Measurements from ENCODE around the gene APEX1.

APEX1 gene

DNA sequence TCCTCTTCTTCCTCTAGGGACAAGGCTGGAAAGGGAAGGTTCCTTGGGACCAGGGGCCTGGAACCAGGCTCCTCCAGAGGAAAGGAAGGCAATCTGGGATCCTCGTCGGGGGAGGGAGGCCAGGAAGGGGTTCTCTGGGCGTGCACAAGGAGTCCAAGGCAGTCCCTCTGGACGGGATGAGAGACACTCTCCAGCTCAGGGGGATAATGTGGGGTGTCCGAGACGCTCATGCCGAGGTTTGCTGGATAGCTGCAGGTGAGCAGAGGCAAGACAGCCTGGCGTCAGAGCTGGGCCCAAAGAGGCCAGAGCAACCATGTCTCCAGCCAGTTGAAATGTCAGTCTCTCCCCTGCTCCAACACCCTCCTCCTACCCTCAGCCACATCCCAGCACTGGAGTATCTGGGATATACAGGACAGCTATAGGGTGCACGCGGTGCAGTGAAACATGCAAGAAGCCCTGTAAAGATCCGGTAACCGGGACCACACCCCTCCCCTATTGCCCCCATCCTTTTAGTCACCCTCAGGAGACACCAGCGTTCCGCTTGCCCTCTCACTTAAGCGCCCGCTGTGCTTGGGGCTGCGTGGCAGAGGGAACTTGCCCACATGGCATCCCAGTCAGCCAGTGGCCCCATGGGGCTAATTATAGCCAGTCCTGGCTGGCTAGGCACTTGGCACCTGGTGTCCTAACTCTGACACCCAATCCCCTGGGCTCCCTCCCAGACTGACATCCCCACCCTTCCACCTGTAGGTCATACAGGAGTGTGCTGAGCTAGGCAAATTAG is 19.3 kb upstream of the APEX1 start, which contains the start of gene KLHL33:
TSS of gene KLHL33 (minus strand) at position 585 of the 781 bp plus-strand sequence. CDS start at position 230, 355 bp downstream.
- H3K9me3 ChIP-seq (ENCODE audit: severe bottlenecking) = no peaks in the 10 kb centered on the region
- DNase-seq (ENCODE audit: low spot score) (no peak), ATAC-seq (ENCODE audit: low read depth) (no peak)
- H3K27me3 ChIP-seq (ENCODE audit: insufficient read depth, poor library complexity, severe bottlenecking) = no peaks in the 10 kb centered on the region
- no peak within 1 kb of the TSS for H3K27ac ChIP-seq (ENCODE audit: poor library complexity, severe bottlenecking)
- H3K4me3 ChIP-seq (ENCODE audit: severe bottlenecking) = no peak within 1 kb of the TSS
- peaks cover 7% of the 10 kb centered on the region for H3K4me1 ChIP-seq (ENCODE audit: insufficient read depth, poor library complexity, severe bottlenecking)
- H3K36me3 ChIP-seq (ENCODE audit: low read depth) = no peaks in the 10 kb centered on the region
- TF ChIP-seq, protein P1, sequence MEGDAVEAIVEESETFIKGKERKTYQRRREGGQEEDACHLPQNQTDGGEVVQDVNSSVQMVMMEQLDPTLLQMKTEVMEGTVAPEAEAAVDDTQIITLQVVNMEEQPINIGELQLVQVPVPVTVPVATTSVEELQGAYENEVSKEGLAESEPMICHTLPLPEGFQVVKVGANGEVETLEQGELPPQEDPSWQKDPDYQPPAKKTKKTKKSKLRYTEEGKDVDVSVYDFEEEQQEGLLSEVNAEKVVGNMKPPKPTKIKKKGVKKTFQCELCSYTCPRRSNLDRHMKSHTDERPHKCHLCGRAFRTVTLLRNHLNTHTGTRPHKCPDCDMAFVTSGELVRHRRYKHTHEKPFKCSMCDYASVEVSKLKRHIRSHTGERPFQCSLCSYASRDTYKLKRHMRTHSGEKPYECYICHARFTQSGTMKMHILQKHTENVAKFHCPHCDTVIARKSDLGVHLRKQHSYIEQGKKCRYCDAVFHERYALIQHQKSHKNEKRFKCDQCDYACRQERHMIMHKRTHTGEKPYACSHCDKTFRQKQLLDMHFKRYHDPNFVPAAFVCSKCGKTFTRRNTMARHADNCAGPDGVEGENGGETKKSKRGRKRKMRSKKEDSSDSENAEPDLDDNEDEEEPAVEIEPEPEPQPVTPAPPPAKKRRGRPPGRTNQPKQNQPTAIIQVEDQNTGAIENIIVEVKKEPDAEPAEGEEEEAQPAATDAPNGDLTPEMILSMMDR (IDR thresholded peaks at IDR 0.05; ENCODE audit: poor library complexity, severe bottlenecking) = no peak

DNA sequence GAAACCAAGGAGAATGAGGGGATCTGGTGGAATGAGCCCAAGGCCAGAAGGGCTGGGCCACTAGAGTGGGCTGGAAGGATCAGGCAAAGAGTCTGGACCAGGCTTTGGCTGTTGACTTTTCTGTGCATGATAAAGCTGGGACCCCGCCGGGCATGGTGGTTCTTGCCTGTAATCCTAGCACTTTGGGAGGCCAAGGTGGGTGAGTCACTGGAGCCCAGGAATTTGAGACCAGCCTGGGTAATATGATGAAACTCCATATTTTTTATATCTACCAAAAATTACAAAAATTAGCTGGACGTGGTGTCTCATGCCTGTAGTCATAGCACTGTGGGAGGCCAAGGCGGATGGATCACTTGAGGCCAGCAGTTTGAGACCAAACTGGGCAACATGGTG is 18.7 kb upstream of the APEX1 start:
- Histone ChIP-seq H3K36me3 (ENCODE audit: low read depth) (no peaks in the 10 kb centered on the region), H3K27me3 (ENCODE audit: insufficient read depth, poor library complexity, severe bottlenecking) (no peaks in the 10 kb centered on the region), H3K4me3 (ENCODE audit: severe bottlenecking) (no peak overlapping the region), H3K27ac (ENCODE audit: poor library complexity, severe bottlenecking) (no peak overlapping the region), H3K4me1 (ENCODE audit: insufficient read depth, poor library complexity, severe bottlenecking) (peaks cover 7% of the 10 kb centered on the region), H3K9me3 (ENCODE audit: severe bottlenecking) (no peaks in the 10 kb centered on the region)
- ATAC-seq (ENCODE audit: low read depth) (peak; percentile 87), DNase-seq (ENCODE audit: low spot score) (peak; percentile 86)
- TF ChIP-seq, protein P1 (IDR thresholded peaks at IDR 0.05; ENCODE audit: poor library complexity, severe bottlenecking) = no peak

DNA sequence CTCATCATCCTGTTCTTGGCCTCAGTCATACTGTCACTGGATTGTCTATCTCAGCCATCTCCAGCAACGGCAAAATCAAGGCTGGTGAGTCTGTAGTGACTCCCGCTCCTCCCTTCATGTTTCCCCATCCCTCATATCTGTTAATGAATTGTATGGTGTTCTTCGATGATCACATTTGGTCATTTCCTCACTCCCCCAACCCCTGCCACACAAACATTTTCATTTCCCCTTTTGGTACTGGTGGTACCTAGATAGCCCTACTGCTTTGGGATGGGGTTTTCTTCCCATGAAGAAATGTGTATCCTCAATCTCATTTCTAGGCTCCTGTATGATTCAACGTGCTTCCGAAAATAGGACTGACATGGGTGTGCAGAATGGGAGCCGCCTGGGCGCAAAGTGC is 16.4 kb upstream of the APEX1 start:
- H3K9me3 ChIP-seq (ENCODE audit: severe bottlenecking) = no peaks in the 10 kb centered on the region
- H3K4me3 ChIP-seq (ENCODE audit: severe bottlenecking) = no peak overlapping the region
- ATAC-seq (ENCODE audit: low read depth) (no peak), DNase-seq (ENCODE audit: low spot score) (no peak)
- H3K27me3 ChIP-seq (ENCODE audit: insufficient read depth, poor library complexity, severe bottlenecking) = no peaks in the 10 kb centered on the region
- TF ChIP-seq, protein P1 (IDR thresholded peaks at IDR 0.05; ENCODE audit: poor library complexity, severe bottlenecking) = no peak
- no peak overlapping the region for H3K27ac ChIP-seq (ENCODE audit: poor library complexity, severe bottlenecking)
- H3K4me1 ChIP-seq (ENCODE audit: insufficient read depth, poor library complexity, severe bottlenecking) = peaks cover 7% of the 10 kb centered on the region
- H3K36me3 ChIP-seq (ENCODE audit: low read depth) = no peaks in the 10 kb centered on the region

DNA sequence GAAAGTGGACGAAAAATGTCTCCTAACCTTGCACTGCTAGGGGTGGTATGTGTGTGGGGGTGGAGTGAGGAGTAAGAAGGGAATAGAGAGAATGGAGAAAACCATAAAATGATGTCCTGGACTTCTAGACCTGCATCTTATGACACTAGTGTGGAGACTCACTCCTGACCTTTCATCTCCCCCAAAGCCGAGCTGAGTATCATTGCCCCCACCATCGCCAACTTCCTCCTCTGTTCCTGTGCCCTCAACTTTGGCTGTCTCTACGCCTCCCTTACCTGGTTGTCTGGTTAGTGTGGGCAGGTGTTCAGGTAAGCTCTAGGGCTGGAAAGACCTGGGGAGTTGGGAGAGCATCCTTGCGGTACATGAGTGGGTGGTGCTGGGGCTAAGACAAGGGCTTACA is 14.6 kb upstream of the APEX1 start:
- no peaks in the 10 kb centered on the region; the same call in 1 of the 2 replicates for H3K36me3 ChIP-seq (ENCODE audit: low read depth)
- no peak overlapping the region for H3K27ac ChIP-seq (ENCODE audit: poor library complexity, severe bottlenecking)
- peaks cover 7% of the 10 kb centered on the region for H3K4me1 ChIP-seq (ENCODE audit: insufficient read depth, poor library complexity, severe bottlenecking)
- ATAC-seq (ENCODE audit: low read depth) = no peak
- DNase-seq (ENCODE audit: low spot score) = no peak
- TF ChIP-seq, protein P1 (IDR thresholded peaks at IDR 0.05; ENCODE audit: poor library complexity, severe bottlenecking) = no peak
- H3K27me3 ChIP-seq (ENCODE audit: insufficient read depth, poor library complexity, severe bottlenecking) = no peaks in the 10 kb centered on the region
- H3K9me3 ChIP-seq (ENCODE audit: severe bottlenecking) = no peaks in the 10 kb centered on the region
- H3K4me3 ChIP-seq (ENCODE audit: severe bottlenecking) = no peak overlapping the region

DNA sequence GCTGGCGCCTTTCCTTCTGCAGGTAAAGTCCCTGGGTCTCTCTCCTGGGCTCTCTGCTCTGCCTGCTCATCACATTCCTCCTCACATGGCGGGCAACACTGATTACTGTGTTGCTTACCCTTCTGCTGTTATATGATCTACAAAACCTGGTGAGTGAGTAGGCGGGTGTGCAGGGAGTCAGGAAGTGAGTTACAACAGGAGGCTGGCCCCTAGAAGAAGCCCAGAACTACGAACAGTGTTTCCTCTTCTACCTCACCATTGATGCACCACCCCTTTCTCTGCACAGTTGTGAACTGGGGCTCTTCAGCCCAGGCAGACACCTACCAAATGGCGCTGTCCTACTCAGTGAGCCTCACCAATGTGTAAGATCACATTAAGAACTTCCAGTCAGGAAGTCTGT is 14.1 kb upstream of the APEX1 start:
- Histone ChIP-seq H3K27me3 (ENCODE audit: insufficient read depth, poor library complexity, severe bottlenecking) (no peaks in the 10 kb centered on the region), H3K4me1 (ENCODE audit: insufficient read depth, poor library complexity, severe bottlenecking) (peaks cover 7% of the 10 kb centered on the region), H3K4me3 (ENCODE audit: severe bottlenecking) (no peak overlapping the region), H3K36me3 (ENCODE audit: low read depth) (peaks cover 3% of the 10 kb centered on the region; the same call in 1 of the 2 replicates), H3K27ac (ENCODE audit: poor library complexity, severe bottlenecking) (no peak overlapping the region), H3K9me3 (ENCODE audit: severe bottlenecking) (no peaks in the 10 kb centered on the region)
- ATAC-seq (ENCODE audit: low read depth) (no peak), DNase-seq (ENCODE audit: low spot score) (no peak)
- TF ChIP-seq, protein P1 (IDR thresholded peaks at IDR 0.05; ENCODE audit: poor library complexity, severe bottlenecking) = no peak
